GM12878 (cell line): ENCODE measurements around the gene RALB. TPM values are rescaled to one million over a fixed set of nuclear protein-coding genes. Genes with fewer than 3 reads are reported as not detected.

Source experiments
- ATAC-seq: fragments of 200-7000 bp; cut with Tn5 transposase; 3 replicates; pipeline ENCODE4 v1.9.1; 2020; ENCODE audit warnings: mild to moderate bottlenecking, moderate library complexity
- BruUV-seq: library from RNA; stranded (reverse); fragments of 400-500 nt; replicated peaks from 2 replicates; lab custom pipeline; 2021; lab: Mats Ljungman, UMichigan
- CTCF ChIA-PET: fragments of 300-600 bp; sonication (Branson Sonifier 250); formaldehyde crosslinking; extraction: SDS; loops from one replicate; lab custom pipeline; 2021; ENCODE audit warnings: inconsistent platforms; lab: Yijun Ruan, JAX
- POLR2A ChIA-PET: fragments of 350-600 bp; formaldehyde crosslinking; extraction: SDS; loops from one replicate; lab custom pipeline; 2021; ENCODE audit warnings: inconsistent platforms; lab: Charles Lee
- RAD21 ChIA-PET: fragments of 300-600 bp; sonication (Branson Sonifier 250); formaldehyde crosslinking; loops from one replicate; lab custom pipeline; 2023; ENCODE audit warnings: antibody characterized with exemption; ENCODE audit not compliant: unreplicated experiment; lab: Charles Lee
- SMC1A ChIA-PET: fragments of 300-600 bp; sonication (Branson Sonifier 250); formaldehyde crosslinking; loops from one replicate; lab custom pipeline; 2023; ENCODE audit not compliant: unreplicated experiment, uncharacterized antibody; lab: Charles Lee
- DNase-seq: peaks from one replicate; pipeline ENCODE4 v3.0.0-alpha.2; 2011; ENCODE audit warnings: low read depth, low spot score
- FAIRE-seq: peaks from 3 replicates; lab custom pipeline; 2011; peaks lifted over from hg19 to GRCh38; lab: Jason Lieb, UNC
- H2AFZ ChIP-seq: 2 replicates; pipeline ENCODE4 v1.6.0; 2011; ENCODE audit warnings: low read depth, low read length, control low read depth; ENCODE audit not compliant: control insufficient read depth
- H3K27ac ChIP-seq: 2 replicates; pipeline ENCODE4 v1.5.1; 2011; ENCODE audit warnings: control low read depth; ENCODE audit not compliant: control insufficient read depth, insufficient read depth
- H3K27me3 ChIP-seq, 2 experiments: replicated peaks in 1 of 2; 2 replicates each; pipeline versions ENCODE4 v1.6.0 to v1.6.1; 2011; ENCODE audit warnings: low read length in 1 of 2; ENCODE audit not compliant: control insufficient read depth in 2 of 2, insufficient read depth in 2 of 2
- H3K36me3 ChIP-seq, 2 experiments: 2 replicates each; pipeline ENCODE4 v1.5.1; 2011; ENCODE audit warnings: low read length in 1 of 2; ENCODE audit not compliant: control insufficient read depth in 2 of 2, insufficient read depth in 2 of 2
- H3K4me1 ChIP-seq: 2 replicates; pipeline ENCODE4 v1.6.1; 2011; ENCODE audit warnings: mild to moderate bottlenecking, low read length, moderate library complexity, mixed read lengths; ENCODE audit not compliant: control insufficient read depth, insufficient read depth
- H3K4me2 ChIP-seq: 2 replicates; pipeline ENCODE4 v1.6.0; 2011; ENCODE audit warnings: control low read depth; ENCODE audit not compliant: control insufficient read depth, insufficient read depth
- H3K4me3 ChIP-seq: fragments of 200-600 bp; sonication (generic); 2 replicates; pipeline ENCODE4 v1.5.1; 2016
- H3K79me2 ChIP-seq: 2 replicates; pipeline ENCODE4 v1.6.0; 2011; ENCODE audit warnings: low read length; ENCODE audit not compliant: control insufficient read depth, insufficient read depth
- H3K9ac ChIP-seq: 2 replicates; pipeline ENCODE4 v1.8.0; 2011; ENCODE audit warnings: low read length, control low read depth, mixed read lengths; ENCODE audit not compliant: control insufficient read depth, insufficient read depth
- H3K9me3 ChIP-seq: replicated peaks from 3 replicates; pipeline ENCODE4 v1.5.1; 2011; ENCODE audit warnings: mild to moderate bottlenecking, low read length; ENCODE audit not compliant: control insufficient read depth, insufficient read depth
- H4K20me1 ChIP-seq: 2 replicates; pipeline ENCODE4 v1.6.0; 2011; ENCODE audit not compliant: control insufficient read depth, insufficient read depth
- DPF2 ChIP-seq: fragments of 450-650 bp; IDR thresholded peaks from 2 replicates; pipeline ENCODE4 v1.6.1; 2017; ENCODE audit warnings: mild to moderate bottlenecking
- ESRRA ChIP-seq: IDR thresholded peaks from 2 replicates; pipeline ENCODE4 v1.6.1; 2012; ENCODE audit warnings: mild to moderate bottlenecking, low read length, improper control_type of control experiment
- HDGF ChIP-seq: fragments of 450-650 bp; IDR thresholded peaks from 2 replicates; pipeline ENCODE4 v1.6.1; 2016; ENCODE audit warnings: antibody characterized with exemption
- JUNB ChIP-seq: IDR thresholded peaks from 2 replicates; pipeline ENCODE4 v1.6.1; 2016; ENCODE audit warnings: antibody characterized with exemption, mild to moderate bottlenecking
- MYB ChIP-seq: fragments of 150-350 bp; IDR thresholded peaks from 2 replicates; pipeline ENCODE4 v1.6.1; 2014; ENCODE audit warnings: mild to moderate bottlenecking, low read depth, low read length, borderline replicate concordance
- RB1 ChIP-seq: fragments of 450-650 bp; formaldehyde crosslinking; IDR thresholded peaks from 2 replicates; pipeline ENCODE4 v1.6.1; 2017; ENCODE audit warnings: mild to moderate bottlenecking, borderline replicate concordance
- ZNF384 ChIP-seq: IDR thresholded peaks from 2 replicates; pipeline ENCODE4 v1.6.1; 2012; ENCODE audit warnings: low read depth, mild to moderate bottlenecking, low read length, improper control_type of control experiment, borderline replicate concordance
- WGBS: methylation state at CpG from one replicate; pipeline ENCODE4 v1.1.6; 2016; ENCODE audit warnings: low lambda C conversion rate; ENCODE audit not compliant: insufficient replicate concordance, insufficient coverage; ENCODE audit errors: missing lambda C conversion rate; 5-methylcytosine and 5-hydroxymethylcytosine counted together
- in situ Hi-C: fragments of 300-500 bp; cut with MboI; formaldehyde crosslinking; loops from 9 replicates; pipeline ENCODE4 v1.14.3; 2018; ENCODE audit warnings: mixed read lengths
- intact Hi-C: fragments of 100-400 bp; cut with micrococcal nuclease; formaldehyde crosslinking; loops from one replicate; pipeline ENCODE4 v1.14.2; 2022; ENCODE audit not compliant: unreplicated experiment
- polyA plus RNA-seq, 11 experiments: library from polyadenylated mRNA; depleted of rRNA in 4 of 11; unstranded in 6 of 11; stranded (reverse) in 5 of 11; fragments of >200 nt; fragmentation: Nextera tagmentation in 4 of 11; fragmentation: Illumina TruSeq in 1 of 11; extraction: Ambion mirVana in 4 of 11; extraction: Trizol in 1 of 11; gene quantifications; 1 replicate in 1 of 11; 2 replicates in 10 of 11; pipeline versions ENCODE4 v1.2.1 to v1.2.3, GENCODE V29; 2011 to 2016; ENCODE audit warnings: inconsistent platforms in 2 of 11, missing spikeins in 2 of 11, low read depth in 1 of 11
- total RNA-seq, 4 experiments: library from RNA; depleted of rRNA in 3 of 4; stranded (reverse); fragments of >200 nt in 3 of 4; fragmentation: Illumina TruSeq in 1 of 4; extraction: Trizol in 1 of 4; gene quantifications; 2 replicates each; pipeline versions ENCODE4 v1.2.1 to v1.2.3, GENCODE V29; 2013 to 2021
- TF ChIP-seq, protein P1 (sequence below): IDR thresholded peaks from 2 replicates; pipeline ENCODE4 v1.6.1; 2011; ENCODE audit warnings: low read depth, low read length, improper control_type of control experiment, borderline replicate concordance
- TF ChIP-seq, protein P2 (sequence below): fragments of 450-650 bp; IDR thresholded peaks from 2 replicates; pipeline ENCODE4 v1.6.1; 2018; ENCODE audit warnings: mild to moderate bottlenecking, low read depth, moderate library complexity; ENCODE audit not compliant: partially characterized antibody
- TF ChIP-seq, protein P3 (sequence below): IDR thresholded peaks from 2 replicates; pipeline ENCODE4 v1.6.1; 2011; ENCODE audit warnings: low read depth, mild to moderate bottlenecking, low read length, moderate library complexity, borderline replicate concordance; ENCODE audit errors: extremely low read depth

The RALB gene
- total and polyA plus RNA-seq, 10 of the 15 experiments (the other 5 are each of a cell fraction or from before 2014, with no cell fraction given), result 8.3 to 54.0 (median 24.2) TPM

DNA sequence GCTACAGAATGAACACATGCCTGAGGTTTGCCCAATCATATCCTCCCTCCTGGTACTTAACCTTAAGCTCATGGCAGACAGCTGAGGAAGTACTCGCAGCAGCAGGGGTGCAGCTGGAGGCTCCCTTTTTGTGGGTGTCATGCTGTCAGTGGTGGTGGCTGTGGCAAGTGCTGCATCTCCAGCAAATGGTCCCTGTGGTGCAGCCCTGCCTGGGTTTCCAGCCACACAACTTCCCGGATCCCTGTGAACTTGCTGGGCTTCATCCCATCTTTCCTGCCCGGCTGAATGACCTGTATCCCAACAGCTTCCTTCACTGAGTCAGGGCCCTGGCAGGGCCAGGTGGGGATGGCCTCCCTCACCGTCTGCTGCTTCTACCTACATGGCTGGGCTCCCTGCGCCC lies 34.5 kb upstream of the RALB start:
- intact Hi-C loops, result no loop called here
- Histone ChIP-seq H3K4me1 (peaks cover 17% of the 10 kb centered on the region), H3K27ac (no peak overlapping the region), H3K4me2 (no peak overlapping the region)
- in situ Hi-C loops, result loop anchor here (25.0 kb wide), 1 partner anchor 469 kb away; no protein-coding TSS in a partner anchor
- no peak for TF ChIP-seq ESRRA
- TF ChIP-seq HDGF, result no peak
- TF ChIP-seq, protein P1, sequence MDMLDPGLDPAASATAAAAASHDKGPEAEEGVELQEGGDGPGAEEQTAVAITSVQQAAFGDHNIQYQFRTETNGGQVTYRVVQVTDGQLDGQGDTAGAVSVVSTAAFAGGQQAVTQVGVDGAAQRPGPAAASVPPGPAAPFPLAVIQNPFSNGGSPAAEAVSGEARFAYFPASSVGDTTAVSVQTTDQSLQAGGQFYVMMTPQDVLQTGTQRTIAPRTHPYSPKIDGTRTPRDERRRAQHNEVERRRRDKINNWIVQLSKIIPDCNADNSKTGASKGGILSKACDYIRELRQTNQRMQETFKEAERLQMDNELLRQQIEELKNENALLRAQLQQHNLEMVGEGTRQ, result no peak
- TF ChIP-seq, protein P2, sequence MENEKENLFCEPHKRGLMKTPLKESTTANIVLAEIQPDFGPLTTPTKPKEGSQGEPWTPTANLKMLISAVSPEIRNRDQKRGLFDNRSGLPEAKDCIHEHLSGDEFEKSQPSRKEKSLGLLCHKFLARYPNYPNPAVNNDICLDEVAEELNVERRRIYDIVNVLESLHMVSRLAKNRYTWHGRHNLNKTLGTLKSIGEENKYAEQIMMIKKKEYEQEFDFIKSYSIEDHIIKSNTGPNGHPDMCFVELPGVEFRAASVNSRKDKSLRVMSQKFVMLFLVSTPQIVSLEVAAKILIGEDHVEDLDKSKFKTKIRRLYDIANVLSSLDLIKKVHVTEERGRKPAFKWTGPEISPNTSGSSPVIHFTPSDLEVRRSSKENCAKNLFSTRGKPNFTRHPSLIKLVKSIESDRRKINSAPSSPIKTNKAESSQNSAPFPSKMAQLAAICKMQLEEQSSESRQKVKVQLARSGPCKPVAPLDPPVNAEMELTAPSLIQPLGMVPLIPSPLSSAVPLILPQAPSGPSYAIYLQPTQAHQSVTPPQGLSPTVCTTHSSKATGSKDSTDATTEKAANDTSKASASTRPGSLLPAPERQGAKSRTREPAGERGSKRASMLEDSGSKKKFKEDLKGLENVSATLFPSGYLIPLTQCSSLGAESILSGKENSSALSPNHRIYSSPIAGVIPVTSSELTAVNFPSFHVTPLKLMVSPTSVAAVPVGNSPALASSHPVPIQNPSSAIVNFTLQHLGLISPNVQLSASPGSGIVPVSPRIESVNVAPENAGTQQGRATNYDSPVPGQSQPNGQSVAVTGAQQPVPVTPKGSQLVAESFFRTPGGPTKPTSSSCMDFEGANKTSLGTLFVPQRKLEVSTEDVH, result no peak
- TF ChIP-seq, protein P3, sequence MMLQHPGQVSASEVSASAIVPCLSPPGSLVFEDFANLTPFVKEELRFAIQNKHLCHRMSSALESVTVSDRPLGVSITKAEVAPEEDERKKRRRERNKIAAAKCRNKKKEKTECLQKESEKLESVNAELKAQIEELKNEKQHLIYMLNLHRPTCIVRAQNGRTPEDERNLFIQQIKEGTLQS, result no peak
- no peak for TF ChIP-seq MYB
- no peak for TF ChIP-seq JUNB
- no peak for TF ChIP-seq RB1
- no peak for TF ChIP-seq ZNF384
- TF ChIP-seq DPF2, result no peak
- TF ChIP-seq, all 136 proteins: peak for 0
- RAD21 ChIA-PET, result no interaction called here
- POLR2A ChIA-PET, result no interaction called here
- DNase-seq (no peak), FAIRE-seq (no peak), ATAC-seq (no peak)
- SMC1A ChIA-PET, result no interaction called here
- Histone ChIP-seq H2AFZ (no peak overlapping the region), H3K9me3 (no peaks in the 10 kb centered on the region), H3K4me3 (no peak overlapping the region), H3K9ac (no peak overlapping the region), H3K27me3 (no peaks in the 10 kb centered on the region), H4K20me1 (no peaks in the 10 kb centered on the region), H3K79me2 (peaks cover 16% of the 10 kb centered on the region), H3K36me3 (no peaks in the 10 kb centered on the region; a peak in 1 of 4 replicates)
- BruUV-seq, result no TSS peak
- WGBS, result 100% methylated on average over 5 of the region's 5 CpGs
- CTCF ChIA-PET, result interaction anchor here (0.6 kb wide), 1 partner anchor 95 kb away, joined by 3 read pairs; no protein-coding TSS in a partner anchor
